Smooth muscle cell (in vitro differentiated cells): ENCODE measurements around the gene CPXM2. TPM values are rescaled to one million over a fixed set of nuclear protein-coding genes. Genes with fewer than 3 reads are reported as not detected.

Source experiments
- DNase-seq: peaks from one replicate; lab custom pipeline; 2025; ENCODE audit not compliant: unreplicated experiment; lab: John Stamatoyannopoulos, UW
- H2AFZ ChIP-seq: fragments of 200-600 bp; sonication (generic); 2 replicates; pipeline ENCODE4 v1.6.0; 2016; ENCODE audit warnings: antibody characterized with exemption, low read depth, mild to moderate bottlenecking
- H3F3A ChIP-seq: fragments of 200-600 bp; sonication (generic); 2 replicates; pipeline ENCODE4 v1.6.0; 2017; ENCODE audit warnings: antibody characterized with exemption, low read depth
- H3K27ac ChIP-seq: fragments of 200-600 bp; sonication (generic); 2 replicates; pipeline ENCODE4 v1.5.1; 2016; ENCODE audit warnings: low read depth, mild to moderate bottlenecking
- H3K27me3 ChIP-seq: fragments of 200-600 bp; sonication (generic); 2 replicates; pipeline ENCODE4 v1.6.1; 2016; ENCODE audit warnings: low read depth, mild to moderate bottlenecking
- H3K36me3 ChIP-seq: fragments of 200-600 bp; sonication (generic); 2 replicates; pipeline ENCODE4 v1.5.1; 2016; ENCODE audit warnings: low read depth
- H3K4me1 ChIP-seq: fragments of 200-600 bp; sonication (generic); 2 replicates; pipeline ENCODE4 v1.5.1; 2016; ENCODE audit warnings: low read depth
- H3K4me2 ChIP-seq: fragments of 200-600 bp; sonication (generic); 2 replicates; pipeline ENCODE4 v1.6.0; 2016; ENCODE audit warnings: mild to moderate bottlenecking
- H3K4me3 ChIP-seq: fragments of 200-600 bp; sonication (generic); 2 replicates; pipeline ENCODE4 v1.5.1; 2016; ENCODE audit warnings: mild to moderate bottlenecking
- H3K79me2 ChIP-seq: fragments of 200-600 bp; sonication (generic); 2 replicates; pipeline ENCODE4 v1.6.0; 2016; ENCODE audit warnings: low read depth, mild to moderate bottlenecking
- H3K9ac ChIP-seq: fragments of 200-600 bp; sonication (generic); 2 replicates; pipeline ENCODE4 v1.6.0; 2016; ENCODE audit warnings: low read depth
- H3K9me3 ChIP-seq: fragments of 200-600 bp; sonication (generic); replicated peaks from 2 replicates; pipeline ENCODE4 v1.5.1; 2016; ENCODE audit warnings: low read depth
- H4K20me1 ChIP-seq: fragments of 200-600 bp; sonication (generic); 2 replicates; pipeline ENCODE4 v1.6.0; 2016; ENCODE audit warnings: low read depth
- CTCF ChIP-seq: fragments of 200-600 bp; sonication (generic); IDR thresholded peaks from 2 replicates; pipeline ENCODE4 v1.5.1; 2017; ENCODE audit warnings: borderline replicate concordance, mild to moderate bottlenecking, antibody characterized with exemption; ENCODE audit not compliant: insufficient read depth, poor library complexity, severe bottlenecking
- WGBS: methylation state at CpG from one replicate; pipeline ENCODE4 v1.1.7; 2016; ENCODE audit warnings: low lambda C conversion rate; 5-methylcytosine and 5-hydroxymethylcytosine counted together
- polyA plus RNA-seq: library from polyadenylated mRNA; unstranded; fragments of >200 nt; fragmentation: Nextera tagmentation; extraction: Ambion mirVana; gene quantifications from 2 replicates; pipeline ENCODE4 v1.2.1, GENCODE V29; 2016
- total RNA-seq: library from RNA; depleted of rRNA; stranded (reverse); fragments of >200 nt; gene quantifications from 2 replicates; pipeline ENCODE4 v1.2.3, GENCODE V29; 2014

The CPXM2 gene
- total and polyA plus RNA-seq, 2 experiments from 2014 or later = 31.2 to 65.5 TPM

- TF ChIP-seq CTCF = no peak
- Histone ChIP-seq H3K27ac (no peak overlapping the region), H3K4me2 (no peak overlapping the region), H3K4me1 (no peaks in the 10 kb centered on the region), H4K20me1 (no peaks in the 10 kb centered on the region), H3K9ac (no peak overlapping the region), H3K4me3 (no peak overlapping the region), H3K36me3 (no peaks in the 10 kb centered on the region), H3F3A (no peaks in the 10 kb centered on the region), H3K9me3 (no peaks in the 10 kb centered on the region), H3K79me2 (no peaks in the 10 kb centered on the region), H3K27me3 (no peaks in the 10 kb centered on the region), H2AFZ (no peak overlapping the region)
- no peak for DNase-seq
- whole genome bisulfite sequencing = 72% methylated on average over 3 of the region's 3 CpGs
Observed at GRCh38 chr10:123772645-123773508, 118.7 kb downstream of the CPXM2 start.

GRCh38 chr10:123771877-123772644, 119.5 kb downstream of the CPXM2 start:
- Histone ChIP-seq H3K79me2 (no peaks in the 10 kb centered on the region), H3K27ac (no peak overlapping the region), H3F3A (no peaks in the 10 kb centered on the region), H3K4me2 (no peak overlapping the region), H3K36me3 (no peaks in the 10 kb centered on the region), H3K27me3 (no peaks in the 10 kb centered on the region), H3K4me3 (no peak overlapping the region), H3K9me3 (no peaks in the 10 kb centered on the region), H3K9ac (no peak overlapping the region), H3K4me1 (no peaks in the 10 kb centered on the region), H4K20me1 (no peaks in the 10 kb centered on the region), H2AFZ (no peak overlapping the region)
- WGBS = 96% methylated on average over 4 of the region's 4 CpGs
- no peak for TF ChIP-seq CTCF
- no peak for DNase-seq

GRCh38 chr10:123769647-123770046, 122.0 kb downstream of the CPXM2 start:
- Histone ChIP-seq H3K9ac (no peak overlapping the region), H3K27me3 (no peaks in the 10 kb centered on the region), H3F3A (no peaks in the 10 kb centered on the region), H3K27ac (no peak overlapping the region), H3K79me2 (no peaks in the 10 kb centered on the region), H2AFZ (no peak overlapping the region), H3K9me3 (no peaks in the 10 kb centered on the region), H3K4me1 (no peaks in the 10 kb centered on the region), H3K4me3 (no peak overlapping the region), H4K20me1 (no peaks in the 10 kb centered on the region), H3K36me3 (no peaks in the 10 kb centered on the region), H3K4me2 (no peak overlapping the region)
- 35% methylated on average over 4 of the region's 4 CpGs for WGBS
- TF ChIP-seq CTCF = no peak
- no peak for DNase-seq
